OCI-M2 (cell line): ENCODE measurements around the gene SEC22B.
"Not testable (repeated sequence)": the region's sequence is repeated elsewhere in the genome, so short reads cannot be mapped to it uniquely, and the experiment has no call there.

Source experiments
- DNase-seq: peaks from one replicate; lab custom pipeline; 2025; ENCODE audit not compliant: unreplicated experiment; lab: John Stamatoyannopoulos, UW

Gene SEC22B

GRCh38 chr1:120176092-120176855 is at the start of gene SEC22B:
Gene SEC22B, minus strand, starts transcription at chr1:120176520. Its CDS starts 139 bp downstream, at chr1:120176381.
- DNase-seq, result peak; percentile 65

GRCh38 chr1:120217933-120218332 is 41.6 kb upstream of the SEC22B start:
- DNase-seq, result not testable (repeated sequence)

GRCh38 chr1:120217175-120217929 is 41.0 kb upstream of the SEC22B start:
- DNase-seq, result not testable (repeated sequence)

- not testable (repeated sequence) for DNase-seq
These were observed 37.3 kb upstream of the SEC22B start for GRCh38 chr1:120213606-120214005.

GRCh38 chr1:120210754-120211153 is 34.4 kb upstream of the SEC22B start:
- not testable (repeated sequence) for DNase-seq

GRCh38 chr1:120196863-120197775 is 20.8 kb upstream of the SEC22B start:
- DNase-seq, result not testable (repeated sequence)

- DNase-seq, result not testable (repeated sequence)
These were observed 12.3 kb upstream of the SEC22B start for GRCh38 chr1:120188626-120189025.

GRCh38 chr1:120182176-120182707 is 5.9 kb upstream of the SEC22B start:
- DNase-seq, result not testable (repeated sequence)

- DNase-seq, result not testable (repeated sequence)
These were observed 3.7 kb upstream of the SEC22B start for GRCh38 chr1:120179811-120180690.

- DNase-seq, result no peak
These were observed 2.8 kb upstream of the SEC22B start for GRCh38 chr1:120178799-120179756.

- DNase-seq, result not testable (repeated sequence)
These were observed 1.7 kb upstream of the SEC22B start for GRCh38 chr1:120178058-120178457.

- DNase-seq, result not testable (repeated sequence)
These were observed 632 bp downstream of the SEC22B start for GRCh38 chr1:120175688-120176087.

- not testable (repeated sequence) for DNase-seq
These were observed 11.6 kb downstream of the SEC22B start for GRCh38 chr1:120164761-120165160.

GRCh38 chr1:120162015-120162414 is 14.3 kb downstream of the SEC22B start:
- DNase-seq, result not testable (repeated sequence)

GRCh38 chr1:120158495-120158894 is 17.8 kb downstream of the SEC22B start:
- not testable (repeated sequence) for DNase-seq

- not testable (repeated sequence) for DNase-seq
These were observed 18.2 kb downstream of the SEC22B start for GRCh38 chr1:120158086-120158485.

GRCh38 chr1:120150138-120150822 is 26.0 kb downstream of the SEC22B start:
- DNase-seq, result not testable (repeated sequence)
